H54 (cell line): ENCODE data around the gene PAX8.

Experiments used
- DNase-seq: peaks from one replicate; pipeline ENCODE4 v3.0.0; 2011; ENCODE audit warnings: low spot score, mixed read lengths; ENCODE audit not compliant: insufficient read length
- FAIRE-seq: peaks from 3 replicates; lab custom pipeline; 2011; peaks lifted over from hg19 to GRCh38; lab: Jason Lieb, UNC
- POLR2A ChIP-seq: IDR thresholded peaks from 2 replicates; pipeline ENCODE4 v1.6.1; 2011; ENCODE audit warnings: low read depth, mild to moderate bottlenecking, low read length

The PAX8 gene

DNA sequence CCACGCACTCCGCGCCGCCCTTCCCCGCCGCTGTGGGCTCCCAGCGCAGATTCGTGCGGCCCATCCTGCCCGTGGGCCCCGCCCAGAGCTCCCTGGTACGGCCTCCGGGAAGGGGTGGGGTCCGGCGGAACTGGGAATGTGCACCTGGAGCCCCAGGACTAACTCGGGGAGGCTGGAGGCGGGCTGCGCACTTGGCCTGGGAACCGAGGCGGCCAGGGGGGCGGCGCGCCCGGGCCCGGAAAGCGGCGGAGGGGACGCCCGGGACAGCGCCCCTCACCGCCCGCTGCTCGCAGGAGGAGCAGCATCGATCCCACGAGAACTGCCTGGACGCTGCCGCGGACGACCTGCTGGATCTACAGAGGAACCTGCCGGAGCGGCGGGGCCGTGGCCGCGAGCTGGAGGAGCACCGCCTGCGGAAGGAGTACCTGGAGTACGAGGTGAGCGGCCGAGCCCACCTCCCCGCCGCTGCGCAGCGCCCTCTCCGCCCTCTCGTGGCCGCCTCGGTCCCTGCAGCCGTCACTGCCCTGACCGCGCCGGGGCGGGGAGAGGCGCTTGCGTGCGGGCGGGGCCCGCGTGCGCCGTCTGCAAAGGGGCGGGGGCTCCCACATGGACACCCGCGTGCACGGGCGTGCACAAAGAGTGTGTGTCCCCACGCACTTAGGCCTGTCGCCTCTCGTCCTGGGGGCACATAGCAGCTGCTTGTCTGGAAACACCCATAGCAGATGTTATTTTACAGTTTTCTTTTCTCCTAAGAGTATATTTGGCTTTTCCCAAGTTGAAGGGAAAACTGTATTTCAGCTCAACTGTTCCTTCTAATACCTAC is 79.7 kb downstream of the PAX8 start:
- peak; percentile 81 for DNase-seq
- TF ChIP-seq POLR2A: no peak; the same call in 1 of the 2 replicates
- FAIRE-seq: no peak

GRCh38 chr2:113198048-113198789 is 80.5 kb downstream of the PAX8 start:
- FAIRE-seq: no peak

DNA sequence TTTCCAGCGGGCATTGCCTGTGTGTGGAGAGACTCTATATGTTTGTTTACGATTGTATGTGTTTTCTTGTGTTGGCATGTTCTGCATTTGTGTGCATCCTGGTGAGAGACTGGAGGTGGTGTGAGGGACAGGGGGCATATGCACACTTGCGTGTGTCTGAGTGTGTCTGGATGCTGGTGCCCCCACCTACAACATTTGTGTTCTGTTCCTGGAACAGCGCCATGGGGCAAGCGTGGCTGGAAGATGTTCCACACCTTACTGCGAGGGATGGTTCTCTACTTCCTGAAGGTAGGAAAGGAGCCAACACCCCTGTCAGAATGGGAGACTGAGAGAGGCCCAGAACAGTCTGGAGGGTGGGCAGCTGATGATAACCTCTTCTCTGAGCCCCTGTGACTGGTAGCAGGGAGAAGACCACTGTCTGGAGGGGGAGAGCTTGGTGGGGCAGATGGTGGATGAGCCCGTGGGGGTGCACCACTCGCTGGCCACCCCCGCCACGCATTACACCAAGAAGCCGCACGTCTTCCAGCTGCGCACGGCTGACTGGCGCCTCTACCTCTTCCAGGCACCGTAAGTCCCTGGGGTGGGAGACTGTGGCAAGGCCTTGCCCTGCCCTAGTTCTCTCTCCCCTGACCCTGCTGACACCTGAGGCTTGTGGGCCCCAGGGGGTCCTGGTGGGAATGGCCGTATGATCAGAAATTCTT is 81.2 kb downstream of the PAX8 start:
- no peak for FAIRE-seq

More at GRCh38 chr2:113198048-113198789, 80.5 kb downstream of the PAX8 start:
- no peak for TF ChIP-seq POLR2A
- DNase-seq: no peak

GRCh38 chr2:113196839-113197238 is 81.9 kb downstream of the PAX8 start:
- FAIRE-seq (no peak), DNase-seq (no peak)
- no peak for TF ChIP-seq POLR2A

More for the DNA sequence above, 81.2 kb downstream of the PAX8 start:
- no peak for TF ChIP-seq POLR2A
- DNase-seq: no peak

GRCh38 chr2:113195923-113196501 is 82.7 kb downstream of the PAX8 start:
- no peak for FAIRE-seq
- TF ChIP-seq POLR2A: no peak

DNA sequence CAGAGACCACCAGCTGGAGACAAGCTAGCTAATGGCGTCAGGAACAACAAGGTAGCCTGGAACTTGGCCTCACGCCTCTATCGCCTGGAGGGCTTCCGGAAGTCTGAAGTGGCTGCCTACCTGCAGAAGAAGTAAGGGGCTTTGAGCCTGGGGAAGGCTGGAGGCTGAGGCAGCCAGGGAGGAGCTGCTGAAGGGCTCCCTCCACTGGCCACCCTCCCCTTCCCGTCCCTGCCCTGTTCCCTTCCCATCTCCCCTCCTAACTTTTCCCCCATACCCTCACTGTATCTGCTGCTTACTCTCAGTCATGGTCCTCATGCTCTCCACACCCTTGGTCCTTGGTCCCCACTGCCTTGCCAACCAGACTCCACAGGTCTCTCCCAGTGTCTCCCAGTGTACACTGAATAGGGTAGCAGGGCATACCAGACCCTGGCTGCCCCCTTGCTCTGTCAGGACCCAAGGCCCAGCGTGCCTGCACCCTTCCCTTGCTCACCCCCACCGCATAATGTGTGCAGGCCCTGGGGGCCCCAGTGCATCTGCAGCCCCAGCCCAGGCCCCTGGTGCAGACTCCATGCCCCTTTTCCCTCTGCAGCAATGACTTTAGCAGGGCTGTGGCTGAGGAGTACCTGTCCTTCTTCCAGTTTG is 86.1 kb downstream of the PAX8 start:
- FAIRE-seq (no peak), DNase-seq (no peak)
- TF ChIP-seq POLR2A: no peak

More at GRCh38 chr2:113195923-113196501, 82.7 kb downstream of the PAX8 start:
- no peak for DNase-seq

GRCh38 chr2:113190871-113191270 is 87.8 kb downstream of the PAX8 start:
- no peak for TF ChIP-seq POLR2A
- DNase-seq: no peak
- no peak for FAIRE-seq

- DNase-seq (no peak), FAIRE-seq (no peak)
- no peak for TF ChIP-seq POLR2A
These were observed 91.0 kb downstream of the PAX8 start for GRCh38 chr2:113187771-113188170.

- TF ChIP-seq POLR2A: no peak
- DNase-seq (no peak), FAIRE-seq (no peak)
These were observed 92.3 kb downstream of the PAX8 start for GRCh38 chr2:113186433-113186796.

- no peak for TF ChIP-seq POLR2A
- peak; percentile 49 for DNase-seq
- no peak for FAIRE-seq
These were observed 92.9 kb downstream of the PAX8 start for GRCh38 chr2:113185664-113186432.

- no peak for FAIRE-seq
- DNase-seq: no peak
- TF ChIP-seq POLR2A: no peak
These were observed 94.0 kb downstream of the PAX8 start for GRCh38 chr2:113184531-113185230.

DNA sequence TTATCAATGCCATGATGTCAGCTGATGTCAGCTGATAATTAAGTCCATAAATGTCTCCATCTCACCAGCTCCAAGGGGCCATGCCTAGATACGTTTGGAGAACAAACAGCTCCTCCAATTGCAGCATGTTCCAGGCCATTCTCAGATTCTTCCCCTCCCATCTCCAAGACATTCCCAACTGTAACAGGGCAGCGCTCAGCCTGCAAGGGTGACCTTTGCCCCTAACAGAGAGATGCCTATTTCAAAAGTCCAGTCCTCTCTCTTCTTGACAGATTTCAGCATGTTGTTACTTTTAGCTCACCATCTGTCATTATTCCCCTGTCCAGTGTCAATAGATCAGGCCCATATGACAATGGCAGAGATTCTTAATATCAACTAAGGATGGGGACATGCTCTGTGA is 95.0 kb downstream of the PAX8 start:
- no peak for DNase-seq
- FAIRE-seq: no peak
- no peak for TF ChIP-seq POLR2A
